LNCAP (cell line): ENCODE data around the gene TLK2.

Experiments used
- CTCF ChIP-seq: fragments of 450-650 bp; IDR thresholded peaks from 2 replicates; pipeline ENCODE4 v1.5.1; 2017; ENCODE audit warnings: mild to moderate bottlenecking

TLK2 gene

GRCh38 chr17:62587554-62587953 lies 108.9 kb downstream of the TLK2 start:
- no peak for TF ChIP-seq CTCF

- no peak for TF ChIP-seq CTCF
Observed at GRCh38 chr17:62588109-62588508, 109.5 kb downstream of the TLK2 start.

GRCh38 chr17:62591333-62591732 lies 112.7 kb downstream of the TLK2 start:
- no peak for TF ChIP-seq CTCF

GRCh38 chr17:62592341-62593099 lies 113.9 kb downstream of the TLK2 start:
- no peak for TF ChIP-seq CTCF

- no peak for TF ChIP-seq CTCF
Observed at GRCh38 chr17:62595484-62595883, 116.9 kb downstream of the TLK2 start.

- TF ChIP-seq CTCF, result no peak
Observed at GRCh38 chr17:62596662-62597061, 118.0 kb downstream of the TLK2 start.

GRCh38 chr17:62597150-62597549 lies 118.5 kb downstream of the TLK2 start:
- TF ChIP-seq CTCF, result no peak

- no peak for TF ChIP-seq CTCF
Observed at GRCh38 chr17:62597920-62598319, 119.3 kb downstream of the TLK2 start.
